OCI-LY1 (cell line): ENCODE measurements around the gene CYTH2.

Experiments
- EZH2 ChIP-seq: fragments of 200-600 bp; sonication (generic), shearing (Covaris generic); IDR thresholded peaks from 2 replicates; pipeline ENCODE4 v1.8.0; 2017; ENCODE audit warnings: borderline replicate concordance, mixed run types, mild to moderate bottlenecking, antibody characterized with exemption, low read length, moderate library complexity, mixed read lengths
- TF ChIP-seq, protein P1 (sequence below): fragments of 200-600 bp; sonication (generic), shearing (Covaris generic); IDR thresholded peaks from 2 replicates; pipeline ENCODE4 v1.5.1; 2017; ENCODE audit warnings: mild to moderate bottlenecking, antibody characterized with exemption, low read length, moderate library complexity, mixed read lengths

DNA sequence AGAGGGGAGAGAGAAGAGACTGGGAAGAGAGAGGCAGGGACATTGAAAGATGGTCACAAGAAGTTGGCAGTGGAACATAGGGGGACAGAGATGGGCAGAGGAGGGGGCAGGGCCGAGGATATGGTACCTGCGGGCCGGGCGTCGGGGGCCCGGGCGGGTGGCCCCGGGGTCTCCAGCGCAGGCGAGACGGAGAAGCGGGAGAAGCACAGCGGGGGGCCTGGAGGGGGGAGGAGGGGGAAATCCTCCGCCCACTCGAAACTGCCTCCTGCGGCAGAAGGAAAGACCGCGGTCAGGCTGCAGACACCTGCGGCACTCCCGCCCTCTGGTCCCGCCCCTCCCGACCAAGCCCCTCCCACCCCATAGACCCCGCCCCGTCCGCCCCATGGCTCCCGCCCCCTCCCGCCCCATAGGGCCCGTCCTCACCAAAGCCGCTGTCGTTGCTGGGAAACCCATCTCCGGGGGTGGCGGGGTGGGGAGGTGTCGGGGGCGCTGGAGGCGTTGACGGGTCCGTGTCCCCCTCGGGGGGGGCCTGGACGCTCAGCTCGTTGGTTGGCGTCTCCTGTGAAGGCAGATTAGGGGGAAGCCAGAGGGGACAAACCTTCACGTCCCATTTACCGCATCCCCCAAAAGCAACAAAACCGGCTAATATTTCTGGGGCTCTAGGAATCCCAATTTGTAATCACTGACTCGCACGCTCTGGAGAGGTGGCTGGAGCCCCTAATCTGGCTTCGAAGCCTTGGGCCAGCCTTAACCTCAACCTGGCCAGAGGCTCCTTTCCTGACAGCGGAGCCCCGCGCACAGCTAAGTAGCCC, 22.0 kb downstream of the CYTH2 start:
- TF ChIP-seq, protein P1, sequence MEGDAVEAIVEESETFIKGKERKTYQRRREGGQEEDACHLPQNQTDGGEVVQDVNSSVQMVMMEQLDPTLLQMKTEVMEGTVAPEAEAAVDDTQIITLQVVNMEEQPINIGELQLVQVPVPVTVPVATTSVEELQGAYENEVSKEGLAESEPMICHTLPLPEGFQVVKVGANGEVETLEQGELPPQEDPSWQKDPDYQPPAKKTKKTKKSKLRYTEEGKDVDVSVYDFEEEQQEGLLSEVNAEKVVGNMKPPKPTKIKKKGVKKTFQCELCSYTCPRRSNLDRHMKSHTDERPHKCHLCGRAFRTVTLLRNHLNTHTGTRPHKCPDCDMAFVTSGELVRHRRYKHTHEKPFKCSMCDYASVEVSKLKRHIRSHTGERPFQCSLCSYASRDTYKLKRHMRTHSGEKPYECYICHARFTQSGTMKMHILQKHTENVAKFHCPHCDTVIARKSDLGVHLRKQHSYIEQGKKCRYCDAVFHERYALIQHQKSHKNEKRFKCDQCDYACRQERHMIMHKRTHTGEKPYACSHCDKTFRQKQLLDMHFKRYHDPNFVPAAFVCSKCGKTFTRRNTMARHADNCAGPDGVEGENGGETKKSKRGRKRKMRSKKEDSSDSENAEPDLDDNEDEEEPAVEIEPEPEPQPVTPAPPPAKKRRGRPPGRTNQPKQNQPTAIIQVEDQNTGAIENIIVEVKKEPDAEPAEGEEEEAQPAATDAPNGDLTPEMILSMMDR: no peak
- no peak for TF ChIP-seq EZH2
